ENCODE data around the gene PRPF38B. TPM values are rescaled to one million over a fixed set of nuclear protein-coding genes. Genes with fewer than 3 reads are reported as not detected.

PRPF38B gene
- polyA plus RNA-seq, 1 of the 3 experiments (the other 2 are of a cell fraction): 17.5 TPM

DNA sequence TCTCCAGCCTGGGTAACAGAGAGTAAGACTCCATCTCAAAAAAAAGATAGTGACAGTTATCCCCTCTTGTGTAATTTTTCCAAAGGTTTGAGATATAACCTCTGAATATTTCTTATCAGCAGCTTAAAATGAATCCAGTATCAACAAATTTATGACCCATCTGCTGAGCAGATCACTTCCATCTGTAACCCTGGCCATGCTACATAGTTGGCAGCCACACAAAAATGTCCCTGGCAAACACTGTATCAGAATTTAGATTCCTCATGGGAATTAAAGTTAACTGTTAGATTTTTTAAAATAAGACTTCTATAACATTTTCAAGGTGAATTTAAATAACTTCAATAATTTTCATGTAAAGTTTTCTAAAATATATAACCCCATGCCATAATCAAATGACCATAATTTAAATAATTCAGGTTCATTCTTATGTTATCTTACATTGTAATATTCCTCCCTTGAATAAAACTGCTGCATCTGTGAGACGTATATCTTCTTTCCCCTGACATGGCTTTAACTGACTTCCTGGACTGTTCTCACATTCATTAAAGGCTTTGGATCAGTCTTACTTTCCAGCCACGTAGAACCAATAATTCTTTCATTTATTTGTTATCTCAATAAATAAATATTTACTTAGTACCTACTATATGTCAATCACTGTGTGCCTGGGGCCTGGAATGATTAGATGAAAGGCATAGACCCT is 5.3 kb upstream of the PRPF38B start:
- CTCF ChIA-PET: no interaction called here
- POLR2A ChIA-PET: no interaction called here
- Histone ChIP-seq H3K27me3 (ENCODE audit: insufficient read depth) (no peaks in the 10 kb centered on the region), H3K4me3 (ENCODE audit: low read depth in 2 of 2, low read length in 1 of 2) (no peak overlapping the region), H2AFZ (ENCODE audit: low read depth) (no peak overlapping the region), H3K4me2 (no peak overlapping the region), H3F3A (replicated peaks; ENCODE audit: insufficient read depth) (peaks cover 9% of the 10 kb centered on the region), H3K9me2 (no peaks in the 10 kb centered on the region), H3K27ac (ENCODE audit: low read depth in 2 of 2, low read length in 1 of 2) (peak overlapping the region in 1 of 2 experiments; percentile 48; a peak in 1 of 4 replicates), H3K9ac (no peak overlapping the region), H3K79me2 (ENCODE audit: insufficient read depth) (peaks cover 9% of the 10 kb centered on the region; the same call in 1 of the 2 replicates), H4K20me1 (ENCODE audit: insufficient read depth) (no peaks in the 10 kb centered on the region), H3K9me3 (no peaks in the 10 kb centered on the region), H3K4me1 (ENCODE audit: control insufficient read depth in 1 of 2, insufficient read depth in 2 of 2, low read depth in 1 of 2, low read length in 1 of 2) (peaks cover 0 to 8% of the 10 kb centered on the region in 2 experiments; a peak in 2 of 4 replicates), H3K36me3 (replicated peaks in 1 of 2; ENCODE audit: control insufficient read depth in 1 of 2, insufficient read depth in 2 of 2, low read length in 1 of 2) (no peaks in the 10 kb centered on the region)
- peak; percentile 50 for DNase-seq
- WGBS (ENCODE audit: low lambda C conversion rate): 33% methylated on average over 2 of the region's 2 CpGs
- TF ChIP-seq NFIC (IDR thresholded peaks at IDR 0.05; ENCODE audit: borderline replicate concordance) (peak; percentile 66; the same call in 1 of the 2 replicates), GABPA (IDR thresholded peaks at IDR 0.05; ENCODE audit: low read depth) (no peak), MEF2A (IDR thresholded peaks at IDR 0.05; ENCODE audit: borderline replicate concordance, low read depth) (no peak), JUND (IDR thresholded peaks at IDR 0.05) (no peak), RFX5 (IDR thresholded peaks at IDR 0.05; ENCODE audit: low read length) (no peak), SIN3A (IDR thresholded peaks at IDR 0.05; ENCODE audit: borderline replicate concordance, low read depth, low read length) (no peak), FOXM1 (IDR thresholded peaks at IDR 0.05; ENCODE audit: low read depth) (no peak), RAD21 (IDR thresholded peaks at IDR 0.05; ENCODE audit: low read length) (no peak), CHD2 (IDR thresholded peaks at IDR 0.05; ENCODE audit: low read length, partially characterized antibody) (peak; percentile 46), TCF12 (IDR thresholded peaks at IDR 0.05) (peak; percentile 87), GATA2 (CRISPR knock-in tag; IDR thresholded peaks at IDR 0.05) (0 out of 2 replicates have a peak, but pooled peaks have one; percentile 4), RCOR1 (IDR thresholded peaks at IDR 0.05; ENCODE audit: low read length) (peak; percentile 97), EP300 (IDR thresholded peaks at IDR 0.05; ENCODE audit: borderline replicate concordance in 1 of 2, low read depth in 1 of 2, low read length in 1 of 2) (peak in 1 of 2 experiments; percentile 14; a peak in 1 of 4 replicates), POLR2AphosphoS5 (IDR thresholded peaks at IDR 0.05; ENCODE audit: low read depth, low read length) (peak; percentile 22; the same call in 1 of the 2 replicates), MXI1 (IDR thresholded peaks at IDR 0.05; ENCODE audit: low read depth, low read length) (no peak), NRF1 (IDR thresholded peaks at IDR 0.05; ENCODE audit: low read depth, low read length) (no peak), FOSL2 (IDR thresholded peaks at IDR 0.05; ENCODE audit: borderline replicate concordance, low read depth) (no peak), YY1 (IDR thresholded peaks at IDR 0.05; ENCODE audit: low read depth) (no peak), ELF1 (IDR thresholded peaks at IDR 0.05) (no peak)
- TF ChIP-seq, protein P1, sequence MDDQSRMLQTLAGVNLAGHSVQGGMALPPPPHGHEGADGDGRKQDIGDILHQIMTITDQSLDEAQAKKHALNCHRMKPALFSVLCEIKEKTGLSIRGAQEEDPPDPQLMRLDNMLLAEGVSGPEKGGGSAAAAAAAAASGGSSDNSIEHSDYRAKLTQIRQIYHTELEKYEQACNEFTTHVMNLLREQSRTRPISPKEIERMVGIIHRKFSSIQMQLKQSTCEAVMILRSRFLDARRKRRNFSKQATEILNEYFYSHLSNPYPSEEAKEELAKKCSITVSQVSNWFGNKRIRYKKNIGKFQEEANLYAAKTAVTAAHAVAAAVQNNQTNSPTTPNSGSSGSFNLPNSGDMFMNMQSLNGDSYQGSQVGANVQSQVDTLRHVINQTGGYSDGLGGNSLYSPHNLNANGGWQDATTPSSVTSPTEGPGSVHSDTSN (IDR thresholded peaks at IDR 0.05): peak; percentile 53
- TF ChIP-seq, protein P2, sequence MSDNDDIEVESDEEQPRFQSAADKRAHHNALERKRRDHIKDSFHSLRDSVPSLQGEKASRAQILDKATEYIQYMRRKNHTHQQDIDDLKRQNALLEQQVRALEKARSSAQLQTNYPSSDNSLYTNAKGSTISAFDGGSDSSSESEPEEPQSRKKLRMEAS (IDR thresholded peaks at IDR 0.05; ENCODE audit: low read depth): peak; percentile 40; the same call in 1 of the 2 replicates
- TF ChIP-seq, protein P3, sequence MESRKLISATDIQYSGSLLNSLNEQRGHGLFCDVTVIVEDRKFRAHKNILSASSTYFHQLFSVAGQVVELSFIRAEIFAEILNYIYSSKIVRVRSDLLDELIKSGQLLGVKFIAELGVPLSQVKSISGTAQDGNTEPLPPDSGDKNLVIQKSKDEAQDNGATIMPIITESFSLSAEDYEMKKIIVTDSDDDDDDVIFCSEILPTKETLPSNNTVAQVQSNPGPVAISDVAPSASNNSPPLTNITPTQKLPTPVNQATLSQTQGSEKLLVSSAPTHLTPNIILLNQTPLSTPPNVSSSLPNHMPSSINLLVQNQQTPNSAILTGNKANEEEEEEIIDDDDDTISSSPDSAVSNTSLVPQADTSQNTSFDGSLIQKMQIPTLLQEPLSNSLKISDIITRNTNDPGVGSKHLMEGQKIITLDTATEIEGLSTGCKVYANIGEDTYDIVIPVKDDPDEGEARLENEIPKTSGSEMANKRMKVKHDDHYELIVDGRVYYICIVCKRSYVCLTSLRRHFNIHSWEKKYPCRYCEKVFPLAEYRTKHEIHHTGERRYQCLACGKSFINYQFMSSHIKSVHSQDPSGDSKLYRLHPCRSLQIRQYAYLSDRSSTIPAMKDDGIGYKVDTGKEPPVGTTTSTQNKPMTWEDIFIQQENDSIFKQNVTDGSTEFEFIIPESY (IDR thresholded peaks at IDR 0.05; ENCODE audit: borderline replicate concordance, low read depth): no peak
- TF ChIP-seq, protein P4, sequence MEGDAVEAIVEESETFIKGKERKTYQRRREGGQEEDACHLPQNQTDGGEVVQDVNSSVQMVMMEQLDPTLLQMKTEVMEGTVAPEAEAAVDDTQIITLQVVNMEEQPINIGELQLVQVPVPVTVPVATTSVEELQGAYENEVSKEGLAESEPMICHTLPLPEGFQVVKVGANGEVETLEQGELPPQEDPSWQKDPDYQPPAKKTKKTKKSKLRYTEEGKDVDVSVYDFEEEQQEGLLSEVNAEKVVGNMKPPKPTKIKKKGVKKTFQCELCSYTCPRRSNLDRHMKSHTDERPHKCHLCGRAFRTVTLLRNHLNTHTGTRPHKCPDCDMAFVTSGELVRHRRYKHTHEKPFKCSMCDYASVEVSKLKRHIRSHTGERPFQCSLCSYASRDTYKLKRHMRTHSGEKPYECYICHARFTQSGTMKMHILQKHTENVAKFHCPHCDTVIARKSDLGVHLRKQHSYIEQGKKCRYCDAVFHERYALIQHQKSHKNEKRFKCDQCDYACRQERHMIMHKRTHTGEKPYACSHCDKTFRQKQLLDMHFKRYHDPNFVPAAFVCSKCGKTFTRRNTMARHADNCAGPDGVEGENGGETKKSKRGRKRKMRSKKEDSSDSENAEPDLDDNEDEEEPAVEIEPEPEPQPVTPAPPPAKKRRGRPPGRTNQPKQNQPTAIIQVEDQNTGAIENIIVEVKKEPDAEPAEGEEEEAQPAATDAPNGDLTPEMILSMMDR (IDR thresholded peaks at IDR 0.05): no peak
- TF ChIP-seq, protein P5, sequence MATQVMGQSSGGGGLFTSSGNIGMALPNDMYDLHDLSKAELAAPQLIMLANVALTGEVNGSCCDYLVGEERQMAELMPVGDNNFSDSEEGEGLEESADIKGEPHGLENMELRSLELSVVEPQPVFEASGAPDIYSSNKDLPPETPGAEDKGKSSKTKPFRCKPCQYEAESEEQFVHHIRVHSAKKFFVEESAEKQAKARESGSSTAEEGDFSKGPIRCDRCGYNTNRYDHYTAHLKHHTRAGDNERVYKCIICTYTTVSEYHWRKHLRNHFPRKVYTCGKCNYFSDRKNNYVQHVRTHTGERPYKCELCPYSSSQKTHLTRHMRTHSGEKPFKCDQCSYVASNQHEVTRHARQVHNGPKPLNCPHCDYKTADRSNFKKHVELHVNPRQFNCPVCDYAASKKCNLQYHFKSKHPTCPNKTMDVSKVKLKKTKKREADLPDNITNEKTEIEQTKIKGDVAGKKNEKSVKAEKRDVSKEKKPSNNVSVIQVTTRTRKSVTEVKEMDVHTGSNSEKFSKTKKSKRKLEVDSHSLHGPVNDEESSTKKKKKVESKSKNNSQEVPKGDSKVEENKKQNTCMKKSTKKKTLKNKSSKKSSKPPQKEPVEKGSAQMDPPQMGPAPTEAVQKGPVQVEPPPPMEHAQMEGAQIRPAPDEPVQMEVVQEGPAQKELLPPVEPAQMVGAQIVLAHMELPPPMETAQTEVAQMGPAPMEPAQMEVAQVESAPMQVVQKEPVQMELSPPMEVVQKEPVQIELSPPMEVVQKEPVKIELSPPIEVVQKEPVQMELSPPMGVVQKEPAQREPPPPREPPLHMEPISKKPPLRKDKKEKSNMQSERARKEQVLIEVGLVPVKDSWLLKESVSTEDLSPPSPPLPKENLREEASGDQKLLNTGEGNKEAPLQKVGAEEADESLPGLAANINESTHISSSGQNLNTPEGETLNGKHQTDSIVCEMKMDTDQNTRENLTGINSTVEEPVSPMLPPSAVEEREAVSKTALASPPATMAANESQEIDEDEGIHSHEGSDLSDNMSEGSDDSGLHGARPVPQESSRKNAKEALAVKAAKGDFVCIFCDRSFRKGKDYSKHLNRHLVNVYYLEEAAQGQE (IDR thresholded peaks at IDR 0.05; ENCODE audit: low read depth, low read length): no peak
- TF ChIP-seq, protein P6, sequence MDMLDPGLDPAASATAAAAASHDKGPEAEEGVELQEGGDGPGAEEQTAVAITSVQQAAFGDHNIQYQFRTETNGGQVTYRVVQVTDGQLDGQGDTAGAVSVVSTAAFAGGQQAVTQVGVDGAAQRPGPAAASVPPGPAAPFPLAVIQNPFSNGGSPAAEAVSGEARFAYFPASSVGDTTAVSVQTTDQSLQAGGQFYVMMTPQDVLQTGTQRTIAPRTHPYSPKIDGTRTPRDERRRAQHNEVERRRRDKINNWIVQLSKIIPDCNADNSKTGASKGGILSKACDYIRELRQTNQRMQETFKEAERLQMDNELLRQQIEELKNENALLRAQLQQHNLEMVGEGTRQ (IDR thresholded peaks at IDR 0.05; ENCODE audit: borderline replicate concordance, low read depth, low read length): no peak
